Mucosa of descending colon (tissue), 3 donors: Measurements from ENCODE around the gene MUC5B. TPM values are rescaled to one million over a fixed set of nuclear protein-coding genes. Genes with fewer than 3 reads are reported as not detected.

Source experiments
- ATAC-seq: fragments of 200-7000 bp; cut with Tn5 transposase; one replicate; pipeline ENCODE4 v1.9.1; 2020; ENCODE audit warnings: mild to moderate bottlenecking, moderate library complexity
- DNase-seq, 3 donors: peaks; one replicate each; pipeline ENCODE4 v3.0.0-alpha.2; 2020
- H3K36me3 ChIP-seq: fragments of 200-600 bp; one replicate; pipeline ENCODE4 v1.8.0; 2021; ENCODE audit warnings: low read depth, mild to moderate bottlenecking
- H3K4me1 ChIP-seq: fragments of 200-600 bp; one replicate; pipeline ENCODE4 v1.8.0; 2021; ENCODE audit warnings: low read depth, mild to moderate bottlenecking
- H3K4me3 ChIP-seq: fragments of 200-600 bp; one replicate; pipeline ENCODE4 v1.8.0; 2021; ENCODE audit warnings: mild to moderate bottlenecking
- H3K9me3 ChIP-seq: fragments of 200-600 bp; one replicate; pipeline ENCODE4 v1.8.0; 2021; ENCODE audit warnings: mild to moderate bottlenecking
- CTCF ChIP-seq: fragments of 200-600 bp; IDR thresholded peaks from one replicate; pipeline ENCODE4 v1.8.0; 2022; ENCODE audit warnings: antibody characterized with exemption, mild to moderate bottlenecking
- intact Hi-C, 2 donors: fragments of 100-400 bp; cut with DNase I in 1 of 2; cut with micrococcal nuclease in 1 of 2; formaldehyde crosslinking; loops; one replicate each; pipeline versions ENCODE4 v1.11.0 to v1.11.1; 2022; cut with DNase I, micrococcal nuclease
- total RNA-seq, 3 donors: library from RNA; stranded (reverse); fragmentation: NEBNext Ultra II Directional in 2 of 3; extraction: Animal tissue kit (Norgen Biotek cat#: 25700) in 2 of 3; gene quantifications; one replicate each; pipeline versions ENCODE4 v1.2.1 to v1.2.4, GENCODE V29; 2021 to 2023
- donor health status: DM: no; HTN: no; CAD: no; lungs with moderate emphysema.
- donor health status: DM: no; HTN: no; CAD: no.
- donor health status: DM: no; HTN: yes; CAD: no.

MUC5B gene
- total RNA-seq, 3 donors from 2014 or later = 133 to 431 (median 135) TPM

- H3K4me1 ChIP-seq = peaks cover 25% of the 10 kb centered on the region
- H3K9me3 ChIP-seq = no peaks in the 10 kb centered on the region
- H3K36me3 ChIP-seq = no peaks in the 10 kb centered on the region
- no peak for TF ChIP-seq CTCF
- no peak overlapping the region for H3K4me3 ChIP-seq
- ATAC-seq (no peak), DNase-seq (peak; percentile 6 to 46 (median 33))
- intact Hi-C loops = no loop called here
Measured at GRCh38 chr11:1226986-1227550, 4.2 kb downstream of the MUC5B start.

GRCh38 chr11:1227551-1228100, 4.8 kb downstream of the MUC5B start:
- ATAC-seq (no peak), DNase-seq (peak in 2 of 3 donors; percentile 1 to 22)
- Histone ChIP-seq H3K4me1 (peaks cover 21% of the 10 kb centered on the region), H3K4me3 (no peak overlapping the region), H3K9me3 (no peaks in the 10 kb centered on the region), H3K36me3 (no peaks in the 10 kb centered on the region)
- intact Hi-C loops = no loop called here
- no peak for TF ChIP-seq CTCF

- Histone ChIP-seq H3K36me3 (no peaks in the 10 kb centered on the region), H3K4me1 (peaks cover 21% of the 10 kb centered on the region), H3K4me3 (no peak overlapping the region), H3K9me3 (no peaks in the 10 kb centered on the region)
- peak; percentile 7 to 55 (median 44) for DNase-seq
- no peak for TF ChIP-seq CTCF
- ATAC-seq = no peak
- intact Hi-C loops = no loop called here
Measured at GRCh38 chr11:1228101-1228821, 5.4 kb downstream of the MUC5B start.

GRCh38 chr11:1228921-1229451, 6.1 kb downstream of the MUC5B start:
- no peaks in the 10 kb centered on the region for H3K9me3 ChIP-seq
- no peak for TF ChIP-seq CTCF
- ATAC-seq (no peak), DNase-seq (peak in 2 of 3 donors; percentile 3 to 37)
- H3K4me3 ChIP-seq = no peak overlapping the region
- H3K4me1 ChIP-seq = peaks cover 25% of the 10 kb centered on the region
- no peaks in the 10 kb centered on the region for H3K36me3 ChIP-seq
- intact Hi-C loops = no loop called here

- Histone ChIP-seq H3K4me1 (peaks cover 28% of the 10 kb centered on the region), H3K4me3 (no peak overlapping the region), H3K36me3 (no peaks in the 10 kb centered on the region), H3K9me3 (no peaks in the 10 kb centered on the region)
- peak; percentile 22 for ATAC-seq
- TF ChIP-seq CTCF = no peak
- peak; percentile 36 to 71 (median 70) for DNase-seq
- intact Hi-C loops = no loop called here
Measured at GRCh38 chr11:1229471-1230120, 6.7 kb downstream of the MUC5B start.
